ENCODE data around the gene PTPN5. TPM values are rescaled to one million over a fixed set of nuclear protein-coding genes. Genes with fewer than 3 reads are reported as not detected.

Gene PTPN5
- total and polyA plus RNA-seq, 8 donors, result 0.19 to 2.9 (median 0.38) TPM; not detected in 3

DNA sequence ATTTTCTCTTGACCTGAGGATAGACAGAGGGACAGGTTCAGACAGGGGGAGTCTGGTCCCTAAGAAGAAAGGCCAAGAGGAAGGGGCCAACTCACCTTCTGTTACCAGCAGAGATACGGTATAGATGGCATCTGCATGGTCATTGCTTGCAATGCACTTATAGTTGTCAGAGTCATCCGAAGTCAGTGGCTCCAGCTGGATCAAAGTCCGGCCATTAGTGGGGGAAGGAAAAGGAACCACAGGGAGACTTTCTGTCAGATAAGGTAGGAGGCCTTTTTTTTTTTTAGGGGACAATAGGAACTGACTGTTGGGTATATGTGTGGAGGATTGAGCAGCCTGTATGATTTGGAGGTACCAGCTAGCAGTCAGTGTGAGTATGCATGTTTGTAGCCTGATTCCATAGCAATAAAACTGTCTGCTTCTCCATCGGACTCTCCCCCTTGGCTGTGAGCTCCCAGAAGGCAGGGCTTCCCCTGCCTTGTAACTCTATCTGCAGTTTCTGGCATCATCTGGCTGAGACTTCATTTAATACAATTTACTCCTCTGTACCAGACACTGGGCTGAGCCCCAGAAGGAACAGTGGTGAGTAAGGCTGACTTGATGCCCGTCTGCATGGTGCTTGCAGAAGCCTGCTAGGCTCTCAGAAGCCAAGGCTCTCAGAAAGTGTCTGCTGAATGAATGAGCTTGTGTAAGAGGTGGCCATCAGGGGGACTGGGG lies 71.3 kb downstream of the PTPN5 start:
- Histone ChIP-seq H3K27ac (peak overlapping the region in 1 of 5 donors; percentile 69), H3K9me3 (no peaks in the 10 kb centered on the region), H3K4me1 (peaks cover 0 to 22% (median 15%) of the 10 kb centered on the region in 4 donors), H3K27me3 (peaks cover 0 to 4% (median 0%) of the 10 kb centered on the region in 3 donors), H3K36me3 (no peaks in the 10 kb centered on the region), H3K4me3 (peak overlapping the region in 3 of 4 donors; percentile 58 to 73 (median 61))
- TF ChIP-seq POLR2AphosphoS5 (IDR thresholded peaks at IDR 0.05), result no peak
- no peak for TF ChIP-seq POLR2A (IDR thresholded peaks at IDR 0.05)
- TF ChIP-seq, protein P1, sequence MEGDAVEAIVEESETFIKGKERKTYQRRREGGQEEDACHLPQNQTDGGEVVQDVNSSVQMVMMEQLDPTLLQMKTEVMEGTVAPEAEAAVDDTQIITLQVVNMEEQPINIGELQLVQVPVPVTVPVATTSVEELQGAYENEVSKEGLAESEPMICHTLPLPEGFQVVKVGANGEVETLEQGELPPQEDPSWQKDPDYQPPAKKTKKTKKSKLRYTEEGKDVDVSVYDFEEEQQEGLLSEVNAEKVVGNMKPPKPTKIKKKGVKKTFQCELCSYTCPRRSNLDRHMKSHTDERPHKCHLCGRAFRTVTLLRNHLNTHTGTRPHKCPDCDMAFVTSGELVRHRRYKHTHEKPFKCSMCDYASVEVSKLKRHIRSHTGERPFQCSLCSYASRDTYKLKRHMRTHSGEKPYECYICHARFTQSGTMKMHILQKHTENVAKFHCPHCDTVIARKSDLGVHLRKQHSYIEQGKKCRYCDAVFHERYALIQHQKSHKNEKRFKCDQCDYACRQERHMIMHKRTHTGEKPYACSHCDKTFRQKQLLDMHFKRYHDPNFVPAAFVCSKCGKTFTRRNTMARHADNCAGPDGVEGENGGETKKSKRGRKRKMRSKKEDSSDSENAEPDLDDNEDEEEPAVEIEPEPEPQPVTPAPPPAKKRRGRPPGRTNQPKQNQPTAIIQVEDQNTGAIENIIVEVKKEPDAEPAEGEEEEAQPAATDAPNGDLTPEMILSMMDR (IDR thresholded peaks at IDR 0.05), result no peak
- TF ChIP-seq EP300 (IDR thresholded peaks at IDR 0.05), result no peak
- intact Hi-C loops (cut with DNase I; ENCODE audit: low total_unique reads), result no loop called here
- peak in 1 of 2 donors; percentile 58 for DNase-seq
- 69 to 84% (median 81%) methylated on average over 5 of the region's 5 CpGs for WGBS, 5 donors

DNA sequence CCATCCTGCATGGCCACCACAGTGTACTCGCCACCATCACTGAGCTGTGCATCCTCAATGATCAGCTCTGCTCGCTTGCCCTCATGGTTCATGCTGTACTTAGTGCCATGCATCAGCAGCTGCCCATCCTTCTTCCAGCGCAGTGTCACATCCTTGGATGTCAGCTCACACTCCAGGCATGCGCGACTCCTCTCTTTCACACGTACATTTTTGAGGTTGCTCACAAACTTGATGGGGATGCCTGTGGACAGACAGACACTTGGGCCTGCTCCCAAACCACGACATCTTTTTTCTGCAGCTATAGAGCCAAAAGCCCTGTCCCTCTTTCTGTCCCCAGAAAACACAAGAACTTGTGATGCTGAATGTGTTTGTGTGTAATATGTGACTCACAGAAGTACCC lies 76.1 kb downstream of the PTPN5 start:
- H3K36me3 ChIP-seq, result no peaks in the 10 kb centered on the region
- no peak overlapping the region for H3K4me3 ChIP-seq
- peaks cover 0 to 4% (median 1%) of the 10 kb centered on the region in 4 donors for H3K4me1 ChIP-seq
- H3K27me3 ChIP-seq, result no peaks in the 10 kb centered on the region
- no peaks in the 10 kb centered on the region for H3K9me3 ChIP-seq
- WGBS, 5 donors, result 78 to 91% (median 86%) methylated on average over 7 of the region's 7 CpGs
- intact Hi-C loops (cut with DNase I; ENCODE audit: low total_unique reads), result loop anchor here (10.0 kb wide), 1 partner anchor 71 kb away; no protein-coding TSS in a partner anchor
- no peak overlapping the region for H3K27ac ChIP-seq
- no peak for DNase-seq
- no peak for TF ChIP-seq POLR2AphosphoS5 (IDR thresholded peaks at IDR 0.05)
- TF ChIP-seq, protein P1 (IDR thresholded peaks at IDR 0.05), result no peak
- no peak for TF ChIP-seq POLR2A (IDR thresholded peaks at IDR 0.05)

DNA sequence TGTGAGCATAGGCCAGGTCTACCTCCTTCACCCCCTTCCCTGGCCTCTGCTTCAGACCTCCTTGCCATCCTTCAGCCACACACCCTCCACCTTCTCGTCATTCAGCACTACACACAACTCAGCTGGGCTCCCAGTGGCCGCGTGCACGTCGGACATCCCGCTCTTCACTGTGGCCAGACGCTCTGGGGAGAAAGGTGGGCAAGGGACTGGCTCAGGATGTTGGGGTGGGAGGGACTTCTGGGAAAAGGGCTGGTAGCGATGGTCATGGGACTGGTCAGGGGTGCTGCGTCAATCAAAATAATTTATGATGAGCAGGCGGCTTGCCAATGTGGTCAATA lies 77.2 kb downstream of the PTPN5 start:
- Histone ChIP-seq H3K27ac (no peak overlapping the region), H3K4me3 (no peak overlapping the region), H3K4me1 (no peaks in the 10 kb centered on the region), H3K36me3 (no peaks in the 10 kb centered on the region), H3K9me3 (no peaks in the 10 kb centered on the region), H3K27me3 (no peaks in the 10 kb centered on the region)
- intact Hi-C loops (cut with DNase I; ENCODE audit: low total_unique reads), result loop anchor here (10.0 kb wide), 1 partner anchor 70 kb away; no protein-coding TSS in a partner anchor
- no peak for DNase-seq
- WGBS, 5 donors, result 81 to 96% (median 85%) methylated on average over 10 of the region's 10 CpGs
- TF ChIP-seq, protein P1 (IDR thresholded peaks at IDR 0.05), result no peak
- TF ChIP-seq POLR2A (IDR thresholded peaks at IDR 0.05) (no peak), POLR2AphosphoS5 (IDR thresholded peaks at IDR 0.05) (no peak), EP300 (IDR thresholded peaks at IDR 0.05) (no peak)

DNA sequence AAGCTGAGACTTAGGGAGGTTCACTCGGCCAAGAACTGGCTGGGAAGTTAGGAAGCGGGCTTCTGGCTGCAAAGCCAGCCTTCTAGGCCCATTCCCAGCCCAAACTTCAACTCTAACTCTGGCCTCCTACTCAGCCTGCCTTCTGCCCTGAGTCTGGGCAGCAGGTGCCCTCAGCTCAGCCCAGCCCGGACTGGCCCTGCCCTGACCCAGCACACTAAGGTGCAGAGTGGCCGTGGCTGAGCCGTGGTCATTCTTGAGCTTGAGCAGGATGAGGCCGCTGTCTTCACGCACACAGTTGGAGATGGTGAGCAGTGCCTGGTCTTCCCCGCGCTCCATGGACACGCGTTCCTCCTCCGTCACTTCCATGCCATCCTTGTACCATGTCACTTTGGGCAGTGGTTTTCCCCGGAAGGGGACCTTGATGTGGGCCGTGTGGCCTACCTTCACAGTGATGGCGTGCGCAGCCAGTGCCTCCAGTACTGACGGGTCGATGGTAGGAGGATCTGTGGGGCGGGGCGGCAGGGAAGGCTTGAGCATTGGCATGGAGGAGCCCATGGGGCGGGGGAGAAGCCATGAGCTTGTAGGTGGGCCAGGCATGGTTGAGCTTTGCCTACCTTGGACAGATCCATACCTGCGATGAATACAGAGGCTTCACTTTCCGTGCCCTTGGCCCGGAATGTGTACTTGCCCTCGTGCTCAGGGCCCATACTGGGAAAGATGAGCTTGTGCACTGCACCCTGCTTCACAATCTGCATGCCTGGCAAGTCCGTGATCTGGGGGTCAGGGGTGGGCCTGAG lies 77.8 kb downstream of the PTPN5 start:
- intact Hi-C loops (cut with DNase I; ENCODE audit: low total_unique reads), result loop anchor here (10.0 kb wide), 1 partner anchor 69 kb away; no protein-coding TSS in a partner anchor
- no peak overlapping the region for H3K27ac ChIP-seq
- no peak for DNase-seq
- WGBS, 5 donors, result 90 to 92% (median 91%) methylated on average over 24 to 26 of the region's 26 CpGs
- no peaks in the 10 kb centered on the region for H3K27me3 ChIP-seq
- no peaks in the 10 kb centered on the region for H3K36me3 ChIP-seq
- no peaks in the 10 kb centered on the region for H3K4me1 ChIP-seq
- no peaks in the 10 kb centered on the region for H3K9me3 ChIP-seq
- no peak overlapping the region for H3K4me3 ChIP-seq
- TF ChIP-seq EP300 (IDR thresholded peaks at IDR 0.05), result no peak
- TF ChIP-seq, protein P1 (IDR thresholded peaks at IDR 0.05), result no peak
- no peak for TF ChIP-seq POLR2A (IDR thresholded peaks at IDR 0.05)
- no peak for TF ChIP-seq POLR2AphosphoS5 (IDR thresholded peaks at IDR 0.05)
